Kidney (tissue), 14 donors: ENCODE results near the gene CEP44. TPM values are rescaled to one million over a fixed set of nuclear protein-coding genes. Genes with fewer than 3 reads are reported as not detected.
"Not testable (repeated sequence)": the region's sequence is repeated elsewhere in the genome, so short reads cannot be mapped to it uniquely, and the experiment has no call there.

Source experiments
- DNase-seq, 5 donors: peaks; one replicate each; pipeline ENCODE4 v3.0.0-alpha.2; 2013 to 2020
- FAIRE-seq: peaks from 2 replicates; lab custom pipeline; 2012; peaks lifted over from hg19 to GRCh38; lab: Jason Lieb, UNC
- H3K27ac ChIP-seq, 2 donors: one replicate each; pipeline ENCODE4 v1.7.0; 2013; ENCODE audit warnings: low read depth in 2 of 2, low read length in 2 of 2, inconsistent platforms in 1 of 2
- H3K27me3 ChIP-seq: one replicate; pipeline ENCODE4 v1.7.1; 2013; ENCODE audit warnings: low read length, inconsistent platforms; ENCODE audit not compliant: control insufficient read depth, insufficient read depth
- H3K36me3 ChIP-seq, 3 donors: one replicate each; pipeline versions ENCODE4 v1.7.0 to v1.7.1; 2013; ENCODE audit warnings: low read length in 3 of 3, control low read depth in 1 of 3, inconsistent platforms in 1 of 3; ENCODE audit not compliant: insufficient read depth in 3 of 3, control insufficient read depth in 2 of 3
- H3K4me1 ChIP-seq, 3 donors: one replicate each; pipeline versions ENCODE4 v1.7.0 to v1.7.1; 2013; ENCODE audit warnings: low read length in 3 of 3, inconsistent platforms in 1 of 3, low read depth in 1 of 3; ENCODE audit not compliant: control insufficient read depth in 2 of 3, insufficient read depth in 2 of 3
- H3K4me3 ChIP-seq, 3 donors: one replicate each; pipeline versions ENCODE4 v1.7.0 to v1.8.1; 2013; ENCODE audit warnings: low read length in 3 of 3, control low read depth in 1 of 3, inconsistent platforms in 1 of 3
- H3K9ac ChIP-seq, 3 donors: one replicate each; pipeline versions ENCODE4 v1.7.0 to v1.7.1; 2013; ENCODE audit warnings: low read length in 3 of 3, control low read depth in 1 of 3, inconsistent platforms in 1 of 3
- H3K9me3 ChIP-seq, 3 donors: one replicate each; pipeline versions ENCODE4 v1.7.0 to v1.7.1; 2013; ENCODE audit warnings: low read length in 3 of 3, control low read depth in 1 of 3, inconsistent platforms in 1 of 3; ENCODE audit not compliant: control insufficient read depth in 2 of 3, insufficient read depth in 1 of 3
- CTCF ChIP-seq: IDR thresholded peaks from 3 replicates; pipeline ENCODE4 v1.5.1; 2012; ENCODE audit warnings: mild to moderate bottlenecking, moderate library complexity, borderline replicate concordance; ENCODE audit not compliant: insufficient read depth; ENCODE audit errors: extremely low read depth
- intact Hi-C: fragments of 100-400 bp; cut with DNase I; formaldehyde crosslinking; loops from one replicate; pipeline ENCODE4 v1.11.1; 2022
- polyA plus RNA-seq: library from polyadenylated mRNA; stranded (reverse); fragments of 350-450 nt; fragmentation: Illumina TruSeq; extraction: RNeasy Lipid Tissue Mini Kit (QIAGEN cat#74804); gene quantifications from one replicate; pipeline ENCODE4 v1.2.3, GENCODE V29; 2014; ENCODE audit warnings: low read depth, low replicate concordance; ENCODE audit not compliant: insufficient read depth
- total RNA-seq: library from RNA; stranded (reverse); fragmentation: NEBNext Ultra II Directional; extraction: Animal tissue kit (Norgen Biotek cat#: 25700); gene quantifications from one replicate; pipeline ENCODE4 v1.2.1, GENCODE V29; 2021
- donor health status: control.
- donor health status: control.
- donor health status: control.
- donor health status: control.
- donor health status: control.
- donor health status: DM: yes; HTN: yes; CAD: no.
- donor health status: Normal renal cell carcinoma (clear cell type).

The CEP44 gene
- total and polyA plus RNA-seq, 2 donors from 2014 or later = 5.0 to 14.7 TPM

GRCh38 chr4:174378951-174379350, 95.2 kb downstream of the CEP44 start:
- Histone ChIP-seq H3K27ac (no peak overlapping the region), H3K9ac (no peak overlapping the region), H3K9me3 (no peaks in the 10 kb centered on the region), H3K36me3 (no peaks in the 10 kb centered on the region), H3K4me1 (no peaks in the 10 kb centered on the region), H3K27me3 (no peaks in the 10 kb centered on the region), H3K4me3 (no peak overlapping the region)
- TF ChIP-seq CTCF = no peak
- intact Hi-C loops = no loop called here
- no peak for FAIRE-seq
- DNase-seq = no peak

- H3K4me3 ChIP-seq, intact Hi-C loops, FAIRE-seq, H3K9me3 ChIP-seq, H3K27ac ChIP-seq, H3K27me3 ChIP-seq, H3K9ac ChIP-seq, DNase-seq, H3K36me3 ChIP-seq, H3K4me1 ChIP-seq: not testable (repeated sequence)
Observed at GRCh38 chr4:174380206-174380605, 96.5 kb downstream of the CEP44 start.

- TF ChIP-seq CTCF = no peak
- no peak for FAIRE-seq
Observed at GRCh38 chr4:174380699-174381439, 97.2 kb downstream of the CEP44 start.

GRCh38 chr4:174381440-174381800, 97.7 kb downstream of the CEP44 start:
- Histone ChIP-seq H3K27ac (no peak overlapping the region), H3K27me3 (no peaks in the 10 kb centered on the region), H3K36me3 (no peaks in the 10 kb centered on the region), H3K4me3 (no peak overlapping the region), H3K9me3 (no peaks in the 10 kb centered on the region), H3K4me1 (no peaks in the 10 kb centered on the region), H3K9ac (no peak overlapping the region)
- DNase-seq (no peak), FAIRE-seq (no peak)
- no peak for TF ChIP-seq CTCF
- intact Hi-C loops = no loop called here

More at GRCh38 chr4:174380699-174381439, 97.2 kb downstream of the CEP44 start:
- H3K4me1 ChIP-seq = no peaks in the 10 kb centered on the region
- no peak overlapping the region for H3K4me3 ChIP-seq
- no peaks in the 10 kb centered on the region for H3K27me3 ChIP-seq
- intact Hi-C loops = no loop called here
- no peaks in the 10 kb centered on the region for H3K36me3 ChIP-seq
- no peak for DNase-seq
- no peak overlapping the region for H3K27ac ChIP-seq
- no peak overlapping the region for H3K9ac ChIP-seq
- no peaks in the 10 kb centered on the region for H3K9me3 ChIP-seq

Other genes with a start within 250 kb of the CEP44 start
- 35.3 TPM for gene FBXO8, start 244 bp upstream of the CEP44 start, total RNA-seq
- 36.3 TPM for gene FBXO8, start 244 bp upstream of the CEP44 start, polyA plus RNA-seq
- 9.4 TPM for gene HPGD, start 238.6 kb downstream of the CEP44 start, total RNA-seq
- gene HPGD, start 238.6 kb downstream of the CEP44 start, polyA plus RNA-seq = 42.5 TPM